ENCODE results near the gene GNAZ.

- no peak for TF ChIP-seq EZH2 (IDR thresholded peaks at IDR 0.05)
- no peak for TF ChIP-seq POLR2AphosphoS5 (IDR thresholded peaks at IDR 0.05; ENCODE audit: borderline replicate concordance, low read depth, low read length)
These were observed 91.3 kb downstream of the GNAZ start for GRCh38 chr22:23161574-23161973.
